ENCODE measurements around the gene CAVIN1.
"Not testable (repeated sequence)": the region's sequence is repeated elsewhere in the genome, so short reads cannot be mapped to it uniquely, and the experiment has no call there.

CAVIN1 gene

GRCh38 chr17:42365136-42365535 lies 57.9 kb downstream of the CAVIN1 start:
- TF ChIP-seq, protein P1, sequence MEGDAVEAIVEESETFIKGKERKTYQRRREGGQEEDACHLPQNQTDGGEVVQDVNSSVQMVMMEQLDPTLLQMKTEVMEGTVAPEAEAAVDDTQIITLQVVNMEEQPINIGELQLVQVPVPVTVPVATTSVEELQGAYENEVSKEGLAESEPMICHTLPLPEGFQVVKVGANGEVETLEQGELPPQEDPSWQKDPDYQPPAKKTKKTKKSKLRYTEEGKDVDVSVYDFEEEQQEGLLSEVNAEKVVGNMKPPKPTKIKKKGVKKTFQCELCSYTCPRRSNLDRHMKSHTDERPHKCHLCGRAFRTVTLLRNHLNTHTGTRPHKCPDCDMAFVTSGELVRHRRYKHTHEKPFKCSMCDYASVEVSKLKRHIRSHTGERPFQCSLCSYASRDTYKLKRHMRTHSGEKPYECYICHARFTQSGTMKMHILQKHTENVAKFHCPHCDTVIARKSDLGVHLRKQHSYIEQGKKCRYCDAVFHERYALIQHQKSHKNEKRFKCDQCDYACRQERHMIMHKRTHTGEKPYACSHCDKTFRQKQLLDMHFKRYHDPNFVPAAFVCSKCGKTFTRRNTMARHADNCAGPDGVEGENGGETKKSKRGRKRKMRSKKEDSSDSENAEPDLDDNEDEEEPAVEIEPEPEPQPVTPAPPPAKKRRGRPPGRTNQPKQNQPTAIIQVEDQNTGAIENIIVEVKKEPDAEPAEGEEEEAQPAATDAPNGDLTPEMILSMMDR (IDR thresholded peaks at IDR 0.05) = no peak
- TF ChIP-seq ZFX (IDR thresholded peaks at IDR 0.05; ENCODE audit: borderline replicate concordance) = no peak
- H3K27ac ChIP-seq = no peak overlapping the region

- H3K27ac ChIP-seq = no peak overlapping the region
Measured at GRCh38 chr17:42363767-42364585, 59.1 kb downstream of the CAVIN1 start.

DNA sequence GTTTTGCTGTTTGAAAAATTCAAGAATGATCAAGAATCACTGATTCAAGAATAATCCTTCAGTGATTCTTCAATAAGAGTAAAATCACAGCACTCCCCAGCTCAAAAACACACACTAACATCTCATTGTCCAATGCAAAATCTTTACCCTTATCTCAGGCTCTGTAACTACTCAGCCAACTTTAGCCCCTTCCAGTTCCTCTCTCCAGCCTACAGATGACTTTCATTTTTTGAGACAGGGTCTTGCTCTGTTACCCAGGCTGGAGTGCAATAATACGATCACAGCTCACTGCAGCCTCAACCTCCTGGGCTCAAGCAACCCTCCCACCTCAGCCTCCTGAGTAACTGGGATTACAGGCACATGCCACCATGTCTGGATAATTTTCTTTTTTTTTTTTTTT lies 59.8 kb downstream of the CAVIN1 start:
- TF ChIP-seq, protein P1 (IDR thresholded peaks at IDR 0.05) = no peak
- H3K27ac ChIP-seq = no peak overlapping the region

More at GRCh38 chr17:42363767-42364585, 59.1 kb downstream of the CAVIN1 start:
- no peak for TF ChIP-seq ZFX (IDR thresholded peaks at IDR 0.05; ENCODE audit: borderline replicate concordance)
- TF ChIP-seq, protein P1 (IDR thresholded peaks at IDR 0.05) = no peak

DNA sequence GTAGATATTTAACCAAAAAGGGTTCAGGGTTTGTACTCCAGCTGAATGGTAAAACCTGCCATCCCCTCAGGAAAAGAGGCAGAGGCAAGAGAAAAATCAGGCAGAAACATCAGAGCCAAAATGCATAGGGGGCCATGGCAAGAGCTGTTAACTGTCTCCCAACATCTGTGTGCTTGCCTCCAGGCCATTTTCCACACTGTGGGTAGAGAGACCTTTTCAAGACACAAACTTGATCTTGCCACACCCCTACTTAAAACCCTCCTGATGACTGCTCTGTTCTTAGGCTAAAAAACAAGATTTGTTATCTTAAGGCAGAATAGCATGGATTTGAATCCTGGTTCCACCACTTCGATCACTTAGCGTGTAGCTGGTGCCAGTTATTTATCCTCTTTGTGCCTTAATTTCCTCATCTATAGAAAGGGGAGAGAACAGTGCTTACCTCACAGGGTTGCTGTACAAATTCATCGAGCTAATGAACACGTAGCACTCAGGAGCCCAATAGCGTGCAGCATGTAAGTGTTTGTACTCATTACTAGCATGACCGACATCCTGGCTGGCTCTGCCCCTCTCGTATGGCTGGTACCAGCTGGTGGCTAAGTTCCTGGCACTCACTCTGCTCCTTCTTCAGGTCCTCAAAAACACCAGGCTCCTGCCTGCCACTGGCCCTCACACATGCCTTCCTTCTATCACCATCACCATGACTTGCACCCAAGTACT lies 60.7 kb downstream of the CAVIN1 start:
- no peak for TF ChIP-seq ZFX (IDR thresholded peaks at IDR 0.05; ENCODE audit: borderline replicate concordance)
- TF ChIP-seq, protein P1 (IDR thresholded peaks at IDR 0.05) = no peak
- peak overlapping the region; percentile 62 for H3K27ac ChIP-seq

GRCh38 chr17:42361781-42362186 lies 61.3 kb downstream of the CAVIN1 start:
- no peak for TF ChIP-seq ZFX (IDR thresholded peaks at IDR 0.05; ENCODE audit: borderline replicate concordance)
- TF ChIP-seq, protein P1 (IDR thresholded peaks at IDR 0.05) = no peak
- H3K27ac ChIP-seq = peak overlapping the region; percentile 62

DNA sequence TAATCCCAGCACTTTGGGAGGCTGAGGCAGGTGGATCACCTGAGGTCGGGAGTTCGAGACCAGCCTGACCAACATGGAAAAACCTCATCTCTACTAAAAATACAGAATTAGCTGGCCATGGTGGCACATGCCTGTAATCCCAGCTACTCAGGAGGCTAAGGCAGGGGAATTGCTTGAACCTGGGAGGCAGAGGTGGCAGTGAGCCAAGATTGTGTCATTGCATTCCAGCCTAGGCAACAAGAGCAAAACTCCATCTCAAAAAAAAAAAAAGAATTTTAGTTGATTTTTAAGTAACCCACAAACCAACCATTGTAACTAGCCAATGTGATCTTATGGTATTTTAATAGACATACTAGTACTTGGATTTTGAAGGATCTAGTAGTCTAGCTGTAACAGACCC lies 62.7 kb downstream of the CAVIN1 start:
- H3K27ac ChIP-seq = not testable (repeated sequence)

DNA sequence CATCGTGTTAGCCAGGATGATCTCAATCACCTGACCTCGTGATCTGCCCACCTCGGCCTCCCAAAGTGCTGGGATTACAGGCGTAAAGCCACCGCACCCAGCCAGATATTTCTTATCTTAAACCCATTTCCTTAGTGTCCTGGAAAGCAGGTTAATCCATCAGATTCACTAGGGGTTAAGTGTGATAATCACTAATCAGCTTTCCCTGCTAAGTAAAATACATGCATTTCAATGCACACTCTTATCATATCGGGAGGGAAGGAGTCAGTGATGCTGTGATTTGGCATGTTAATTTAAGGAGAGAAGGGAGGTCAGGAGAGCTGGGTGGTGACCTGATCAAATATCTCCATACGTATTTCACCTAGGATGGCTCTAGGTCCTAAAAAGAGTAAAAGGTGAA lies 63.9 kb downstream of the CAVIN1 start:
- no peak overlapping the region for H3K27ac ChIP-seq
- TF ChIP-seq, protein P1 (IDR thresholded peaks at IDR 0.05) = no peak
- TF ChIP-seq ZFX (IDR thresholded peaks at IDR 0.05; ENCODE audit: borderline replicate concordance) = no peak

All from 22Rv1 (cell line).